ENCODE measurements around the gene BPIFA3.

GRCh38 chr20:33239418-33239817 lies 22.3 kb downstream of the BPIFA3 start:
- TF ChIP-seq CTCF (conservative IDR thresholded peaks at IDR 0.05; ENCODE audit: low read length), result no peak
- no peak for TF ChIP-seq EZH2phosphoT487 (IDR thresholded peaks at IDR 0.05; ENCODE audit: borderline replicate concordance)

All from Loucy (cell line).